GM10266 (cell line): ENCODE measurements around the gene SMYD3.
A peak's percentile ranks its signal among the peaks of the same experiment; 100 is the strongest.

Experiments
- DNase-seq: peaks from one replicate; pipeline ENCODE4 v3.0.0; 2012; ENCODE audit errors: extremely low spot score
- CTCF ChIP-seq: IDR thresholded peaks from 2 replicates; pipeline ENCODE4 v1.5.1; 2012; ENCODE audit warnings: mild to moderate bottlenecking, low read depth; ENCODE audit not compliant: control insufficient read depth, insufficient read depth; ENCODE audit errors: missing control alignments

Gene SMYD3

GRCh38 chr1:246280551-246280950 lies 226.5 kb downstream of the SMYD3 start:
- TF ChIP-seq CTCF, result peak; percentile 35
- DNase-seq, result no peak

GRCh38 chr1:246279402-246279801 lies 227.7 kb downstream of the SMYD3 start:
- no peak for TF ChIP-seq CTCF
- no peak for DNase-seq

GRCh38 chr1:246278371-246278770 lies 228.7 kb downstream of the SMYD3 start:
- no peak for TF ChIP-seq CTCF
- DNase-seq, result no peak

- no peak for TF ChIP-seq CTCF
- no peak for DNase-seq
Observed at GRCh38 chr1:246275036-246275435, 232.0 kb downstream of the SMYD3 start.

GRCh38 chr1:246274186-246274585 lies 232.9 kb downstream of the SMYD3 start:
- no peak for DNase-seq
- no peak for TF ChIP-seq CTCF

GRCh38 chr1:246271516-246271915 lies 235.6 kb downstream of the SMYD3 start:
- no peak for DNase-seq
- no peak for TF ChIP-seq CTCF

- no peak for TF ChIP-seq CTCF
- DNase-seq, result no peak
Observed at GRCh38 chr1:246270236-246270635, 236.8 kb downstream of the SMYD3 start.

- TF ChIP-seq CTCF, result no peak
- DNase-seq, result no peak
Observed at GRCh38 chr1:246269466-246269865, 237.6 kb downstream of the SMYD3 start.
